Gastrocnemius medialis (tissue), 4 donors: ENCODE results near the gene TP53I13.

ENCODE experiments used
- POLR2A ChIP-seq, 2 donors: fragments of 450-650 bp; IDR thresholded peaks; one replicate each; pipeline ENCODE4 v1.6.1; 2017; ENCODE audit warnings: antibody characterized with exemption in 2 of 2, mild to moderate bottlenecking in 2 of 2, moderate library complexity in 2 of 2
- TF ChIP-seq, protein P1 (sequence below), 5 experiments: fragments of 450-650 bp in 3 of 5; fragments of 200-600 bp in 2 of 5; sonication (generic) in 2 of 5; IDR thresholded peaks in 4 of 5; conservative IDR thresholded peaks in 1 of 5; 1 replicate in 4 of 5; 2 replicates in 1 of 5; pipeline ENCODE4 v1.5.1; 2016 to 2019; ENCODE audit warnings: antibody characterized with exemption in 5 of 5, mild to moderate bottlenecking in 3 of 5, moderate library complexity in 3 of 5

DNA sequence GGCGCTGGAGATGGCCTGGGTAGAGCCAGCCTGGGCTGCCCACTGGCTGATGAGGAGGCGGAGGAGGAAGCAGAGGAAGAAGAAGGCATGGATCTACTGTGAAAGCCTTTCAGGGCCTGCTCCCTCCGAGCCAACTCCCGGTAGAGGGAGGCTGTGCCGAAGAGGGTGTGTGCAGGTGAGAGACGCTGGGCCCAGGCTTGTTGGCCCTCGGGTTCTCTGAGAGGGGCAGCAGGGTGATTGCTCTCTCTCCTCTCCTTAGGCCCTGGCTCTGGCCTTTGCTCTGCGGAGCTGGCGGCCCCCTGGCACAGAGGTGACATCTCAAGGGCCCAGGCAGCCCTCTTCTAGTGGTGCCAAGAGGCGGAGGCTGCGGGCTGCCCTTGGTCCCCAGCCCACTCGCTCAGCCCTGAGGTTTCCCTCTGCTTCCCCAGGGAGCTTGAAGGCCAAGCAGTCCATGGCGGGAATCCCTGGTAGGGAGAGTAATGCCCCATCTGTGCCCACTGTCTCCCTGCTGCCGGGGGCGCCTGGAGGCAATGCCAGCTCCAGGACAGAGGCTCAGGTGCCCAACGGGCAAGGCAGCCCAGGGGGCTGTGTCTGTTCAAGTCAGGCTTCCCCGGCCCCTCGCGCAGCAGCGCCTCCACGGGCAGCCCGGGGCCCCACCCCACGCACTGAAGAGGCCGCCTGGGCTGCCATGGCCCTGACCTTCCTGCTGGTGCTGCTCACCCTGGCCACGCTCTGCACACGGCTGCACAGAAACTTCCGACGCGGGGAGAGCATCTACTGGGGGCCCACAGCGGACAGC lies 3.6 kb downstream of the TP53I13 start:
- TF ChIP-seq POLR2A (IDR thresholded peaks at IDR 0.05), result no peak
- TF ChIP-seq, protein P1, sequence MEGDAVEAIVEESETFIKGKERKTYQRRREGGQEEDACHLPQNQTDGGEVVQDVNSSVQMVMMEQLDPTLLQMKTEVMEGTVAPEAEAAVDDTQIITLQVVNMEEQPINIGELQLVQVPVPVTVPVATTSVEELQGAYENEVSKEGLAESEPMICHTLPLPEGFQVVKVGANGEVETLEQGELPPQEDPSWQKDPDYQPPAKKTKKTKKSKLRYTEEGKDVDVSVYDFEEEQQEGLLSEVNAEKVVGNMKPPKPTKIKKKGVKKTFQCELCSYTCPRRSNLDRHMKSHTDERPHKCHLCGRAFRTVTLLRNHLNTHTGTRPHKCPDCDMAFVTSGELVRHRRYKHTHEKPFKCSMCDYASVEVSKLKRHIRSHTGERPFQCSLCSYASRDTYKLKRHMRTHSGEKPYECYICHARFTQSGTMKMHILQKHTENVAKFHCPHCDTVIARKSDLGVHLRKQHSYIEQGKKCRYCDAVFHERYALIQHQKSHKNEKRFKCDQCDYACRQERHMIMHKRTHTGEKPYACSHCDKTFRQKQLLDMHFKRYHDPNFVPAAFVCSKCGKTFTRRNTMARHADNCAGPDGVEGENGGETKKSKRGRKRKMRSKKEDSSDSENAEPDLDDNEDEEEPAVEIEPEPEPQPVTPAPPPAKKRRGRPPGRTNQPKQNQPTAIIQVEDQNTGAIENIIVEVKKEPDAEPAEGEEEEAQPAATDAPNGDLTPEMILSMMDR (IDR thresholded peaks at IDR 0.05 in 4 of 5, conservative IDR thresholded peaks at IDR 0.05 in 1 of 5), result no peak
